ENCODE results near the gene ACSL6.

Gene ACSL6, protein sequence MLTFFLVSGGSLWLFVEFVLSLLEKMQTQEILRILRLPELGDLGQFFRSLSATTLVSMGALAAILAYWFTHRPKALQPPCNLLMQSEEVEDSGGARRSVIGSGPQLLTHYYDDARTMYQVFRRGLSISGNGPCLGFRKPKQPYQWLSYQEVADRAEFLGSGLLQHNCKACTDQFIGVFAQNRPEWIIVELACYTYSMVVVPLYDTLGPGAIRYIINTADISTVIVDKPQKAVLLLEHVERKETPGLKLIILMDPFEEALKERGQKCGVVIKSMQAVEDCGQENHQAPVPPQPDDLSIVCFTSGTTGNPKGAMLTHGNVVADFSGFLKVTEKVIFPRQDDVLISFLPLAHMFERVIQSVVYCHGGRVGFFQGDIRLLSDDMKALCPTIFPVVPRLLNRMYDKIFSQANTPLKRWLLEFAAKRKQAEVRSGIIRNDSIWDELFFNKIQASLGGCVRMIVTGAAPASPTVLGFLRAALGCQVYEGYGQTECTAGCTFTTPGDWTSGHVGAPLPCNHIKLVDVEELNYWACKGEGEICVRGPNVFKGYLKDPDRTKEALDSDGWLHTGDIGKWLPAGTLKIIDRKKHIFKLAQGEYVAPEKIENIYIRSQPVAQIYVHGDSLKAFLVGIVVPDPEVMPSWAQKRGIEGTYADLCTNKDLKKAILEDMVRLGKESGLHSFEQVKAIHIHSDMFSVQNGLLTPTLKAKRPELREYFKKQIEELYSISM

DNA sequence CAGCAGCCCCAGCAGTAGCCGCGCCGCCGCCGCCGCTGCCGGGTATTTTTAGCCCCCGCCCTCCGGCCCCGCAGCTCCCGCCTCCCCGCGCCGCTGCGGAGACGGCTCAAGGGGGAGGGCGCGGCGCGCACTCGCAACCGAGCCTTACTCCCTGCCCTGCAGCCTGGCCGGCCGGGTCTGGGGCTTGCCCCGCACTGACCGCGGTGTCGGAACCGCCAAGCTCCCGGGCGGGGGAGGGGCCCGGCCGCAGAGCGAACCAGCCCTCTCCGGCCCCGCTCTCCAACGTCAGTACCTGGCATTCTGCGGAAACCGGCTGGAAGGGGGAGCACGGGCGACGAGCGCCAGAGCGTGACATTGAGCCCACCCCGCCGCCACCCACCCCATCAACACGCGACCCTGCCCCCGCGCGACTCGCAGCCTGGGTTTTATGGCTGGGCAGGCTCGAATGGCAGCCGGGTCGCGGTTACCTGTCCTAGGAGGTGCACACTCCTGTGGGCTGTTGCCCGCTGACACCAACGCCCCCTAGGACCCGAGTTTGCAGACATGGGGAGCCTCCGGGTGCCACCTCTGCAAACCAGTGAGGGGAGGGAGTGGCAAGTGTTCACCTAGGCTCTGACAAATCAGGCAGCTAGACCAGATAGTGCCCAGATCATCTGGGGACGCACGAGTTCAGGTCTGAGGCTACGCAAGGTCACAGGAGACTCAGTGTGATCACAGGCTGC is at the start of gene ACSL6:
Gene ACSL6, minus strand, starts transcription at position 37 of the 722 bp plus-strand sequence. CDS start 105 bp downstream, outside the sequence.
- DNase-seq = no peak

DNA sequence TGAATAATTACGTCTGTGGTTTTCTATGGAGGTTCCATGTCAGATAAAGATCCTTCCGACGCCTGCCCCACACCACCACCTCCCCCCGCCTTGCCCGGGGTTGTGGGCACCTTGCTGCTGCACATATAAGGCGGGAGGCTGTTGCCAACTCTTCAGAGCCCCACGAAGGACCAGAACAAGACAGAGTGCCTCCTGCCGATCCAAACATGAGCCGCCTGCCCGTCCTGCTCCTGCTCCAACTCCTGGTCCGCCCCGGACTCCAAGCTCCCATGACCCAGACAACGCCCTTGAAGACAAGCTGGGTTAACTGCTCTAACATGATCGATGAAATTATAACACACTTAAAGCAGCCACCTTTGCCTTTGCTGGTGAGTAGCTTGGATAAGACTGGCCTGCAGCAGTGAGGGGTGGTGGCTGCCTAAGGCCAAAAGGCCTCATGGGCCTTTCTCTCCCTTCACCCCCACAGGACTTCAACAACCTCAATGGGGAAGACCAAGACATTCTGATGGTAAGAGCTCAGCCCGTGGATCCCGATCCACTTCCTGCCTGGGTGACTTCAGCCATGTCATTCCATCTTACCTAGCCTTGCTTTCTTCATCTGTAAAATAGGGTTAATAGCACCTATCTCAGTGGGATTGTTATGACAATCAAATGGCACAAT is 49.2 kb upstream of the ACSL6 start, which contains the start of gene IL3:
Gene IL3, plus strand, starts transcription at position 155 of the 661 bp plus-strand sequence. Its CDS starts 52 bp downstream, at position 207.
- DNase-seq = no peak

DNA sequence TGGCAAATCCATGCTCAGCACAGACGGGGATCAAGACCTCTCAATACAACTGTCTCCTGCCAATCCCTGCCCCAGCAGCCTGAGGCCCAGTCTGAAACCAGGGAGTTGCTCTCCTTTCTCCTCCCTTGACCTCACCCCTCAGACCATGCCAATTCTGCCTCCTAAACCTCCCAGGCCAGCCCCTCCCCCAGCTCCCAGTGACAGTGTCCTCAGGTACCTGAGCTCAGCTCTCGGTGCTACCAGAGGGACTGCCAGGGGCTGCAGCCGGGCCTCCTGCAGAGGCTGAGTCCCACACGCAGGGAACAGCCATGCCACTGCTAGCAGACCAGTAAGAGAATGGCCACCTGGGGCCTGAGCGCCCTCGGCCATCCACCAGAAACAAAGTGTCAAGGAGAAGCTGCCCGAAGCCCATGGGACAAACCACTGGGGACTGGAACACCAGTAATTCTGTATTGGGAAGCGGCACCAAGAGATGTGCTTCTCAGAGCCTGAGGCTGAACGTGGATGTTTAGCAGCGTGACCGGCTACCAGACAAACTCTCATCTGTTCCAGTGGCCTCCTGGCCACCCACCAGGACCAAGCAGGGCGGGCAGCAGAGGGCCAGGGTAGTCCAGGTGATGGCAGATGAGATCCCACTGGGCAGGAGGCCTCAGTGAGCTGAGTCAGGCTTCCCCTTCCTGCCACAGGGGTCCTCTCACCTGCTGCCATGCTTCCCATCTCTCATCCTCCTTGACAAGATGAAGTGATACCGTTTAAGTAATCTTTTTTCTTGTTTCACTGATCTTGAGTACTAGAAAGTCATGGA is 48.4 kb upstream of the ACSL6 start:
- no peak for DNase-seq

- DNase-seq = no peak
Observed at GRCh38 chr5:132059043-132059695, 47.7 kb upstream of the ACSL6 start.

GRCh38 chr5:132058646-132059042 is 47.2 kb upstream of the ACSL6 start:
- DNase-seq = no peak

GRCh38 chr5:132057498-132058255 is 46.2 kb upstream of the ACSL6 start:
- DNase-seq = no peak

GRCh38 chr5:132056610-132057497 is 45.4 kb upstream of the ACSL6 start:
- no peak for DNase-seq

GRCh38 chr5:132055808-132056609 is 44.6 kb upstream of the ACSL6 start:
- DNase-seq = no peak

GRCh38 chr5:132055441-132055807 is 44.0 kb upstream of the ACSL6 start:
- DNase-seq = no peak

DNA sequence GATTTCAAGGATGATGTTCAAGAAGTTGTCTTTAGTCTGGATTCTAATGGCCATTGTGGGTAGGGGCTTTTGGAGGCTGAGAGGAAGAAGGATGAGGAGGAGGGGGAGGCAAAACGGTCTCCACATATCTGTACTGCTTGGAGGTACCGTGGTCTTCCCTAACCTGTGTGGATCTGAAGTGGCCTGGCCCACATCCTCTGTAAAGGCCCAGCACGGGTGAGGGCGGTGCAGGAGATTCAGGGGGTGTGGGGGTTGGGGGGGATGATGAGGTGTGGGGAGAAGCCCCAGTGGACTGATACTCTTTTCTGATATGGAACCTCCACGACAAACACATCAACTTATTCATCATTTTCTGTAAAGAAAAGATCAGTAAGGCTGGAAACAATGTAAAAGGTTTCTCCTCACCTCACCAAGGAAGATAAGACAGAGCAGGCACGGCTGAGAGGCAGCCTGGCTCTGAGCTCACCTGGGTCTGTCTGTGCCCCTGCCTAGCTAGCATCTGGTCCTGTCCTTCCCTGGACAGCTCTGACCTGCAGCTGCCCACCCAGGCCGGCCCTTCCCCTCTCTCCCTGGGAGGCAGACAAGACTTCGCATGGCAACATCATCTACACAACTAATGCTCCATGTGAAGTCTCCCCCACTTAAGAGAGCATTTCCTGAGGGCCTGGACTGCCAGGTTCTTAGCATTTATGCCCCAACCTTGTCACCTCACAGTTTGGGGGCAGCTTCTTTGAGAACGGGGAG is 43.4 kb upstream of the ACSL6 start:
- DNase-seq = no peak

DNA sequence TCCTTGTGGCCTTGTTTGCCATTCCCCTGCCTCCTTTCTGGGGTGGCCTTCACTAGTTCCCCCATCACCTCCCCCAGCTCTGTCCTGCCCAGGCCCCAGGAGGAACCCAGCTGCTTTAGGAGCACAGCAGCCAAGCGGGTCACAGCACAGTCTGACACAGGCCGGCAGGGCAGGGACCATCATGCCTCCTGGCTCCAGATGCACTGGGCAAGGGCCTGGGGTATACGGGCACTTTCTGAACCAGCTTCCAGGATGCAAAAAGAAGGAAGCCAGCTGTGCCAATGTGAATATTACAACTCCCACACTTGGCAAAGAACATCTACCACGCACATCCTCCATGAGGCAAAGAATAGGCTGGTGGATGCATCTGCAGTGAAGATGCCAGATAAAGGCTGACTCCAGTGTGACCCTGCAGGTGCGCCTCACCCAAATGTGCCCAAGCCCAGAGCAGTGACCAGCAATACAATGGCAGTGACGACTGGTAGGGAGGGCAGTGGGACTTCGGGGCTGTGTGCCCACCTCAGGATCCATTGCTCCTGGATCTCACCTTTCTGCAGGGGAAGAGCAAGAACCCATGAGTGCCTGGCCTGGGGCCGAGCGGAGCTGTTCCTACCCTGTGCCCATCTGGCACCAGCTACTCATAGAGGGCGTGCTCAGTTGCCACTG is 42.7 kb upstream of the ACSL6 start:
- no peak for DNase-seq

DNA sequence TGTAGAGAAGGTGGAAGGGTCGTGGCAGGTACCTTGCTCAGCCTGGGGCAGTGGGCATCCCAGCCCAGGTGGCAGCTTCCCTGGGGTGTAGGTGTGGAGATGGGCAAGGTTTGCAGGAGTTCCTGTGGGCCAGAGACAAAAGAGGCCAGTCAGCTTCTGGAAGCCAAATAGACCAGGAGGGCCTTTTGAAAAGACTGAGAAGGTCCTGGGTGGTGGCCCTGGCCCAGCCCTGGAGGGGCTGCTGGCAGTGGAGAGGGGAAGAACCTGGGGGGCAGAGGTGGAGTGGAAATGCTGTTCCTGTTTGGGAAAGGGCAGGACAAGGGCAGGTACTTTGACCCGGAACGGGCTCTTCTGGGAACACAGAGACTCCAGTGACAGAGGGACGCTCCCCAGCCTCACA is 42.0 kb upstream of the ACSL6 start:
- DNase-seq = no peak

DNA sequence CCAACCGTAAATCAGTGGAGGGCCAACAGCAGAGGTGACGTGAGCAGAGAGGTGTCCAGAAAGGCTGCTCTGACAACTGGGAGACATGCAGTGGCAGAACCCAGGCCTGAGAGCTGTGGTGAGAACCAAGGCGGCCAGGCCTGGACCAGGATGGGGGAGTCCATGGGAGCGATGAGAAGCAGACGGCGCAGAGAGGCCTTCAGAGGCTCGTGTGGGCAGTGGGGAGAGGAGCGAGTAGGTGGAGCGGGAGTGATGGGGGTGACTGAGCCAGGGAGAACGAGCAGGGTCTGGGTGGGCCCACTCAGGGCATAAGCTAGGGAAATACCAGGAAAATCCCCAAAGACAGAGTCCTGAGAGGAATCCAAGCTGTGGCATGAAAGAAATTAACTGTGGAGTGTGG is 41.1 kb upstream of the ACSL6 start:
- DNase-seq = no peak

- DNase-seq = no peak
Observed at GRCh38 chr5:132050661-132051552, 39.4 kb upstream of the ACSL6 start.

DNA sequence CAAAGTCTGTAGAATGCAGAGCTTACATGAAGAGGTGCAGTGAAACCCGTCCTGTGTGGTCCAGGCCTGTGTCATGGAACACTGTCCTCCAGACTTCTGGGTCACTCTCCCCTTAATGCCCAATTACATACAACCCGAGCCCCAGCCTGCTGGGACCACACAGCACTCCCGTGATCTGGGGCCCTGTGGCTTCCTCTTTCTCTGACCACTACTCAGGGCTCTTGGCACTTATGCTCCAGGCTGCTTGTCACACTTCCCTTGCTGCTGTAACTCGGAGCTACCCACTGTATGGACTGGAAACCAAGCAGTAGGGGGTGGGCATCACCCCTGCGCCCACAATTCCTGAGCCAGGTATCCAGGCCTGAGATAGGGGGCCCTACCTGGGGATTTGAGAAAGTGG is 38.7 kb upstream of the ACSL6 start:
- DNase-seq = no peak

- DNase-seq = no peak
Observed at GRCh38 chr5:132049559-132049958, 38.1 kb upstream of the ACSL6 start.
